Naive thymus-derived CD8-positive, alpha-beta T cell (primary cell): ENCODE results near the gene HACD4. TPM values are rescaled to one million over a fixed set of nuclear protein-coding genes. Genes with fewer than 3 reads are reported as not detected.

Experiments used
- ATAC-seq, 2 donors: fragments of 150-1000 bp; cut with Tn5 transposase in 1 of 2; sonication (Bioruptor Pico), chemical (Tn5 transposase) in 1 of 2; 1 replicate in 1 of 2; 2 replicates in 1 of 2; pipeline ENCODE4 v1.10.0; 2021; ENCODE audit warnings: mild to moderate bottlenecking in 2 of 2, moderate library complexity in 2 of 2
- POLR2A ChIA-PET: fragments of 350-600 bp; sonication (Branson Sonifier 250); formaldehyde crosslinking; loops from one replicate; lab custom pipeline; 2021; ENCODE audit warnings: antibody characterized with exemption; lab: Charles Lee
- DNase-seq, 10 donors: peaks; one replicate each; pipeline versions ENCODE4 v3.0.0 to v3.0.0-alpha.2; 2020 to 2022
- H3K27ac Mint-ChIP-seq, 10 donors: one replicate each; pipeline ENCODE4 v1.8.0; 2020 to 2022; ENCODE audit warnings: mild to moderate bottlenecking in 10 of 10, mixed read lengths in 10 of 10, moderate library complexity in 4 of 10, inconsistent platforms in 1 of 10
- H3K27me3 Mint-ChIP-seq, 5 donors: one replicate each; pipeline ENCODE4 v1.8.0; 2021 to 2022; ENCODE audit warnings: mixed read lengths in 5 of 5
- H3K36me3 Mint-ChIP-seq, 3 donors: one replicate each; pipeline ENCODE4 v1.8.0; 2020 to 2022; ENCODE audit warnings: mixed read lengths in 3 of 3, mild to moderate bottlenecking in 2 of 3, inconsistent platforms in 1 of 3
- H3K4me1 Mint-ChIP-seq, 4 donors: one replicate each; pipeline ENCODE4 v1.8.0; 2021 to 2022; ENCODE audit warnings: mixed read lengths in 4 of 4
- H3K4me3 Mint-ChIP-seq, 10 donors: one replicate each; pipeline ENCODE4 v1.8.0; 2020 to 2022; ENCODE audit warnings: mild to moderate bottlenecking in 10 of 10, mixed read lengths in 10 of 10, moderate library complexity in 6 of 10, inconsistent platforms in 1 of 10
- H3K9me3 Mint-ChIP-seq, 9 donors: one replicate each; pipeline ENCODE4 v1.8.0; 2020 to 2022; ENCODE audit warnings: mixed read lengths in 9 of 9, mild to moderate bottlenecking in 3 of 9, inconsistent platforms in 1 of 9, moderate library complexity in 1 of 9
- polyA plus RNA-seq, 3 donors: library from polyadenylated mRNA; unstranded; fragments of 300-500 nt; fragmentation: Illumina TruSeq; gene quantifications; one replicate each; pipeline ENCODE4 v1.2.3, GENCODE V29; 2021
- total RNA-seq, 8 experiments: library from RNA in 2 of 8; stranded (reverse) in 2 of 8; gene quantifications; one replicate each; pipeline ENCODE4 v1.2.3 and lab custom pipeline; 2021 to 2026

The HACD4 gene
- 10 to 100 TPM; 11.5 to 12.6 TPM for total RNA-seq
- polyA plus RNA-seq, result 1 to 10 TPM; 7.5 to 8.1 (median 7.8) TPM
- total RNA-seq (lab: John Stamatoyannopoulos, UW), result 14.7 to 56.4 (median 27.4) reads per million in 6 experiments

- Mint-ChIP-seq H3K9me3 (no peaks in the 10 kb centered on the region), H3K27ac (peak within 1 kb of the TSS in 8 of 10 donors; percentile 55 to 88 (median 81)), H3K36me3 (peaks cover 0 to 16% (median 15%) of the 10 kb centered on the region in 3 donors), H3K27me3 (no peaks in the 10 kb centered on the region), H3K4me3 (peak within 1 kb of the TSS in 7 of 10 donors; percentile 57 to 88 (median 79)), H3K4me1 (peaks cover 10 to 48% (median 29%) of the 10 kb centered on the region in 4 donors)
- DNase-seq (peak; percentile 50 to 76 (median 64)), ATAC-seq (peak; percentile 86 to 91)
- POLR2A ChIA-PET, result interaction anchor here (0.8 to 1.5 kb wide), 9 partner anchors 8 to 409 kb away, joined by 3 to 6 read pairs (median 3); partner anchors contain the start of gene MLLT3
Measured at GRCh38 chr9:21031091-21031807, at the start of gene HACD4. Gene HACD4 (minus strand): TSS chr9:21031640. CDS start chr9:21031590, 50 bp downstream.

GRCh38 chr9:21080793-21081192 lies 49.4 kb upstream of the HACD4 start:
- POLR2A ChIA-PET, result no interaction called here
- Mint-ChIP-seq H3K36me3 (peaks cover 0 to 4% (median 0%) of the 10 kb centered on the region in 3 donors), H3K4me3 (peak overlapping the region in 3 of 10 donors; percentile 16 to 51 (median 31)), H3K27me3 (no peaks in the 10 kb centered on the region), H3K4me1 (peaks cover 22 to 40% (median 28%) of the 10 kb centered on the region in 4 donors), H3K9me3 (peaks cover 0 to 4% (median 3%) of the 10 kb centered on the region in 9 donors), H3K27ac (no peak overlapping the region)
- DNase-seq, result no peak
- ATAC-seq, result peak in 1 of 2 donors; percentile 55

DNA sequence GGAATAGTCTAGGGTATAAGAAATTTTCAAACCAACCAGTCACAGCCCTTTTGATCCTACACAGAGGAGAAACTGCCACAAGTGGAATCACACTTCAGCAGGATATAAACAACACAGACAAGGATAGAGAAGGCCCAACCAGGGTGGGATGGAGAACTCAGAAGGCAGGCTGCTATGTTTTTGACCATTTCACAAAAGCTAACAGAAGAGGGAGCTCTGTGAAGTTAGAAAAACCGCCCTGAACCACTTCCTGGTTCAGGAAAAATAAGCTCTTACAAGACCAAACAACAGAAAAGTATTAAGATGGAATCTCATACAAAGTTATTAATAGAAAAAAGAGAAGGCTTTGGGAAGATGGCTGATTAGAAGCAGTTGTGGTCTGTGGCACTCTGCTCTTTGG lies 47.3 kb upstream of the HACD4 start:
- POLR2A ChIA-PET, result interaction anchor here (0.6 kb wide), 2 partner anchors 56 to 84 kb away, joined by 3 to 4 read pairs; no protein-coding TSS in a partner anchor
- ATAC-seq (no peak), DNase-seq (no peak)
- Mint-ChIP-seq H3K27me3 (no peaks in the 10 kb centered on the region), H3K4me1 (peaks cover 20 to 40% (median 28%) of the 10 kb centered on the region in 4 donors), H3K36me3 (no peaks in the 10 kb centered on the region), H3K9me3 (peaks cover 0 to 3% (median 0%) of the 10 kb centered on the region in 9 donors), H3K4me3 (no peak overlapping the region), H3K27ac (peak overlapping the region in 2 of 10 donors; percentile 12 to 57)

GRCh38 chr9:21077781-21078180 lies 46.3 kb upstream of the HACD4 start, which contains the start of gene IFNB1:
Gene IFNB1 (minus strand): TSS chr9:21077942. CDS start chr9:21077869, 73 bp downstream.
- no peak for DNase-seq
- Mint-ChIP-seq H3K27me3 (no peaks in the 10 kb centered on the region), H3K27ac (peak within 1 kb of the TSS in 2 of 10 donors; percentile 12 to 57), H3K4me3 (no peak within 1 kb of the TSS), H3K4me1 (peaks cover 20 to 34% (median 27%) of the 10 kb centered on the region in 4 donors), H3K9me3 (peaks cover 0 to 3% (median 0%) of the 10 kb centered on the region in 9 donors), H3K36me3 (no peaks in the 10 kb centered on the region)
- POLR2A ChIA-PET, result interaction anchor here (0.6 kb wide), 1 partner anchor 83 kb away, joined by 4 read pairs; no protein-coding TSS in a partner anchor
- no peak for ATAC-seq

GRCh38 chr9:21075484-21075883 lies 44.0 kb upstream of the HACD4 start:
- DNase-seq (no peak), ATAC-seq (no peak)
- POLR2A ChIA-PET, result interaction anchor here (0.5 kb wide), 1 partner anchor 1759 kb away, joined by 4 read pairs; no protein-coding TSS in a partner anchor
- Mint-ChIP-seq H3K27me3 (no peaks in the 10 kb centered on the region), H3K4me3 (no peak overlapping the region), H3K4me1 (peaks cover 4 to 11% (median 7%) of the 10 kb centered on the region in 4 donors), H3K27ac (peak overlapping the region in 1 of 10 donors; percentile 24), H3K9me3 (peaks cover 0 to 3% (median 0%) of the 10 kb centered on the region in 9 donors), H3K36me3 (no peaks in the 10 kb centered on the region)

- POLR2A ChIA-PET, result no interaction called here
- Mint-ChIP-seq H3K4me3 (no peak overlapping the region), H3K9me3 (no peaks in the 10 kb centered on the region), H3K4me1 (no peaks in the 10 kb centered on the region), H3K36me3 (no peaks in the 10 kb centered on the region), H3K27me3 (no peaks in the 10 kb centered on the region), H3K27ac (no peak overlapping the region)
- DNase-seq (no peak), ATAC-seq (no peak)
Measured at GRCh38 chr9:21070906-21071305, 39.5 kb upstream of the HACD4 start.

DNA sequence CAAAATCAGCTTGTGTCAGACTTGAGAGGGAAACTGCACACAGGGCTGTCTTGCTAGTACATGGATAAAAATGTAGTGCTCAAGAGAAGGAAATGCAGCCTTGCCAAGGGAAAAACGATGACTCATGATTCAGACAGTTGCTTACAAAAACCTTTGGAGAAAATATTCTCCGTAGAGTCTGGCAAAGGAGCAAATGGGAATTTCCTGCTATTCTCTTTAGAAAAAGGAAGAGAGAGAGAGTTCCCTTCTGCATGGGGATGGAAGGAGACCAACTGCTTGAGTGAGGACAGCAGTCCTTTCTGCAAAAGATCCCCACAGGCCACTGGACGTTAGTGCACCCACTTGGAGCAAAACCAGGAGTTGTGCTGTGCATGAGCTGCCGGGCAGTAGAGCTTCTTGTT lies 38.7 kb upstream of the HACD4 start:
- DNase-seq (no peak), ATAC-seq (no peak)
- Mint-ChIP-seq H3K36me3 (no peaks in the 10 kb centered on the region), H3K27me3 (no peaks in the 10 kb centered on the region), H3K4me3 (no peak overlapping the region), H3K9me3 (no peaks in the 10 kb centered on the region), H3K4me1 (no peaks in the 10 kb centered on the region), H3K27ac (no peak overlapping the region)
- POLR2A ChIA-PET, result no interaction called here

DNA sequence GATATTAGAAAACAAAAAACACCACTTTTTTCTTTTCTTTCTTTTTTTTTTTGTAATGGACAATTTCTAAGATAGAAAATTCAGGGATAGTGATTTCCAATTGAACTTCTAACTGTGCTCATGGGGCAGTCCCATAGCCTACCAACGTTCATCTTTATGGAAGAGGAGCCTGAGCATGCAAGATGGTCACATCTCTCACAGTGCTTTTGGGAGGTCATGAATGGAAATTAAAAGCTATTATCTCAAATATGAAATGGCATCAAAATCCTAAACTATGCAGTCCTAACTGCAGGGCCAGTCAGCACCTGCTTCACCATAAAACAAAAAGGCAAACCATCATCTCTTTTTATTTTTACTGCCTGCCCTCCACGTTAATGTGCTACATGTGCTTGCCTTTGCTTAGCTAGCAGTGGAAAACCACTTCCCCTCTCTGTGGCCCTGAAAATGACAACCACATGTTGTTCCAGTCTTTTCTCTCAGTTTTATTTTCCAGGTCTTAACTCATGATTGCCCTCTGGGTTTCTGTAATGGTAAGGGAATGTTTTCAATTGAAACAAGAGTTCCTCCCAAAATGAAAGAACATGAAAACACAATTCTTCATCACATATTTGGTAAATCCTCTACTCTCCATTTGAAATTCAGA lies 29.6 kb upstream of the HACD4 start:
- H3K4me3 Mint-ChIP-seq, result peak overlapping the region in 8 of 10 donors; percentile 2 to 72 (median 38)
- H3K4me1 Mint-ChIP-seq, result peaks cover 18 to 24% (median 20%) of the 10 kb centered on the region in 4 donors
- H3K9me3 Mint-ChIP-seq, result no peaks in the 10 kb centered on the region
- DNase-seq (peak in 2 of 10 donors; percentile 27 to 31), ATAC-seq (peak; percentile 53 to 58)
- no peaks in the 10 kb centered on the region for H3K27me3 Mint-ChIP-seq
- H3K36me3 Mint-ChIP-seq, result no peaks in the 10 kb centered on the region
- peak overlapping the region in 8 of 10 donors; percentile 16 to 76 (median 30) for H3K27ac Mint-ChIP-seq
- POLR2A ChIA-PET, result interaction anchor here (1.0 kb wide), 1 partner anchor 30 kb away, joined by 5 read pairs; the partner anchor contains the start of gene HACD4

DNA sequence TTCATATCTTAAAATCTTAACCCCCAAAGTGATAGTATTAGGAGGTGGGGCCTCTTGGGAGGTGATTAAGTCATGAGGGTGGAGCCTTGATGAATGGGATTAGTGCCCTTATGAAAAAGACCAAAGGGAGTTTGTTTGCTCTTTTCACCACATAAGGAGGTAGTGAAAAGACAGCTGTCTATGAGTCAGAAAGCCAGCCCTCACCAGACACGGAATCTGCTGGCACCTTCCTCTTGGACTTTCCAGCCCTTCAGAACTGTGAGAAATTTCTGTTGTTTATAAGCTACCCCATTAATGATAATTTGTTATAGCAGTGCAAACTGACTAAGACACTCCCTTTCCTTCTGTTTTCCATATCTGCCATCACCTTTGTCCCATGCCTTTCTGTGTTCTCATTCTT lies 25.5 kb upstream of the HACD4 start:
- POLR2A ChIA-PET, result no interaction called here
- peaks cover 0 to 2% (median 0%) of the 10 kb centered on the region in 9 donors for H3K9me3 Mint-ChIP-seq
- peaks cover 19 to 32% (median 22%) of the 10 kb centered on the region in 4 donors for H3K4me1 Mint-ChIP-seq
- no peaks in the 10 kb centered on the region for H3K36me3 Mint-ChIP-seq
- DNase-seq, result no peak
- no peak for ATAC-seq
- no peak overlapping the region for H3K27ac Mint-ChIP-seq
- no peak overlapping the region for H3K4me3 Mint-ChIP-seq
- H3K27me3 Mint-ChIP-seq, result no peaks in the 10 kb centered on the region

GRCh38 chr9:21053851-21054250 lies 22.4 kb upstream of the HACD4 start:
- Mint-ChIP-seq H3K9me3 (peaks cover 0 to 2% (median 0%) of the 10 kb centered on the region in 9 donors), H3K27me3 (peaks cover 0 to 2% (median 0%) of the 10 kb centered on the region in 5 donors), H3K4me1 (peaks cover 0 to 9% (median 5%) of the 10 kb centered on the region in 4 donors), H3K4me3 (no peak overlapping the region), H3K27ac (peak overlapping the region in 1 of 10 donors; percentile 75), H3K36me3 (peaks cover 0 to 4% (median 2%) of the 10 kb centered on the region in 3 donors)
- ATAC-seq (no peak), DNase-seq (no peak)
- POLR2A ChIA-PET, result no interaction called here

- peak overlapping the region in 1 of 10 donors; percentile 3 for H3K4me3 Mint-ChIP-seq
- peaks cover 0 to 6% (median 2%) of the 10 kb centered on the region in 5 donors for H3K27me3 Mint-ChIP-seq
- POLR2A ChIA-PET, result interaction anchor here (0.6 kb wide), 1 partner anchor 34 kb away, joined by 3 read pairs; no protein-coding TSS in a partner anchor
- H3K36me3 Mint-ChIP-seq, result peaks cover 0 to 4% (median 3%) of the 10 kb centered on the region in 3 donors
- H3K9me3 Mint-ChIP-seq, result peaks cover 0 to 2% (median 0%) of the 10 kb centered on the region in 9 donors
- no peak for ATAC-seq
- peak overlapping the region in 1 of 10 donors; percentile 51 for H3K27ac Mint-ChIP-seq
- peaks cover 4 to 9% (median 6%) of the 10 kb centered on the region in 4 donors for H3K4me1 Mint-ChIP-seq
- no peak for DNase-seq
Measured at GRCh38 chr9:21047281-21047691, 15.8 kb upstream of the HACD4 start.

- peaks cover 12 to 14% (median 13%) of the 10 kb centered on the region in 4 donors for H3K4me1 Mint-ChIP-seq
- no peak for DNase-seq
- H3K27me3 Mint-ChIP-seq, result peaks cover 0 to 6% (median 0%) of the 10 kb centered on the region in 5 donors
- no peak overlapping the region for H3K4me3 Mint-ChIP-seq
- H3K9me3 Mint-ChIP-seq, result no peaks in the 10 kb centered on the region
- peaks cover 0 to 2% (median 0%) of the 10 kb centered on the region in 3 donors for H3K36me3 Mint-ChIP-seq
- no peak overlapping the region for H3K27ac Mint-ChIP-seq
- POLR2A ChIA-PET, result no interaction called here
- no peak for ATAC-seq
Measured at GRCh38 chr9:21043841-21044240, 12.4 kb upstream of the HACD4 start.
